Fibroblast of skin of back (primary cell): ENCODE results near the gene KLHL40. TPM values are rescaled to one million over a fixed set of nuclear protein-coding genes. Genes with fewer than 3 reads are reported as not detected.

Experiments
- DNase-seq: peaks from one replicate; pipeline ENCODE4 v3.0.0-alpha.2; 2013
- polyA plus RNA-seq, 2 experiments: library from polyadenylated mRNA; unstranded; fragments of 120-200 nt; gene quantifications; one replicate each; pipeline ENCODE4 v1.2.1, GENCODE V29; 2013; ENCODE audit not compliant: insufficient read length in 2 of 2

KLHL40 gene
- 0.36 TPM for polyA plus RNA-seq (2013, experiment 1 of 2; ENCODE audit: insufficient read length)
- polyA plus RNA-seq (2013, experiment 2 of 2; ENCODE audit: insufficient read length) = 0.22 TPM

- DNase-seq = no peak
Observed at GRCh38 chr3:42685363-42685881, at the start of gene KLHL40. Gene KLHL40, plus strand, starts transcription at chr3:42685537. Its CDS starts 82 bp downstream, at chr3:42685619.

GRCh38 chr3:42637001-42637400 is 48.3 kb upstream of the KLHL40 start:
- DNase-seq = no peak

- no peak for DNase-seq
Observed at GRCh38 chr3:42638339-42638842, 46.9 kb upstream of the KLHL40 start.

GRCh38 chr3:42639192-42639591 is 46.1 kb upstream of the KLHL40 start:
- no peak for DNase-seq

GRCh38 chr3:42640129-42640528 is 45.2 kb upstream of the KLHL40 start:
- no peak for DNase-seq

- no peak for DNase-seq
Observed at GRCh38 chr3:42640771-42641370, 44.5 kb upstream of the KLHL40 start.

GRCh38 chr3:42647821-42648459 is 37.4 kb upstream of the KLHL40 start:
- no peak for DNase-seq

GRCh38 chr3:42649006-42649405 is 36.3 kb upstream of the KLHL40 start:
- DNase-seq = no peak

- no peak for DNase-seq
Observed at GRCh38 chr3:42649783-42650182, 35.6 kb upstream of the KLHL40 start.

- DNase-seq = peak; percentile 85
Observed at GRCh38 chr3:42651248-42652091, 33.9 kb upstream of the KLHL40 start.

GRCh38 chr3:42652251-42652610 is 33.1 kb upstream of the KLHL40 start:
- DNase-seq = no peak

- DNase-seq = peak; percentile 84
Observed at GRCh38 chr3:42652611-42653302, 32.6 kb upstream of the KLHL40 start.

- no peak for DNase-seq
Observed at GRCh38 chr3:42653303-42653559, 32.1 kb upstream of the KLHL40 start.

- peak; percentile 36 for DNase-seq
Observed at GRCh38 chr3:42653560-42654330, 31.6 kb upstream of the KLHL40 start, which contains the start of gene ZBTB47. Gene ZBTB47, plus strand, starts transcription at chr3:42653697. Its CDS starts 4,659 bp downstream, at chr3:42658356.

- DNase-seq = peak; percentile 71
Observed at GRCh38 chr3:42654331-42655201, 30.8 kb upstream of the KLHL40 start.

- DNase-seq = no peak
Observed at GRCh38 chr3:42655331-42655888, 29.9 kb upstream of the KLHL40 start.

- peak; percentile 54 for DNase-seq
Observed at GRCh38 chr3:42655980-42656679, 29.2 kb upstream of the KLHL40 start.

- DNase-seq = no peak
Observed at GRCh38 chr3:42656680-42657610, 28.4 kb upstream of the KLHL40 start.

GRCh38 chr3:42657675-42658074 is 27.7 kb upstream of the KLHL40 start:
- DNase-seq = no peak
